Activated CD8-positive, alpha-beta memory T cell treated with anti-CD3 and anti-CD28 coated beads, Interleukin-2, amount 50 U/mL, for 24 hours (primary cell): ENCODE measurements around the gene KIF12.
"Not testable (repeated sequence)": the region's sequence is repeated elsewhere in the genome, so short reads cannot be mapped to it uniquely, and the experiment has no call there.

Experiments
- DNase-seq: peaks from one replicate; pipeline ENCODE4 v3.0.0-alpha.2; 2020; ENCODE audit errors: extremely low read depth

The KIF12 gene

GRCh38 chr9:114084282-114085073, 14.6 kb downstream of the KIF12 start:
- DNase-seq = no peak

- no peak for DNase-seq
Measured at GRCh38 chr9:114083666-114084065, 15.4 kb downstream of the KIF12 start.

- not testable (repeated sequence) for DNase-seq
Measured at GRCh38 chr9:114082763-114083412, 16.2 kb downstream of the KIF12 start.

GRCh38 chr9:114082017-114082762, 16.9 kb downstream of the KIF12 start:
- peak; percentile 64 for DNase-seq

GRCh38 chr9:114081441-114082016, 17.6 kb downstream of the KIF12 start:
- no peak for DNase-seq

- no peak for DNase-seq
Measured at GRCh38 chr9:114080773-114081440, 18.2 kb downstream of the KIF12 start.

- DNase-seq = no peak
Measured at GRCh38 chr9:114080195-114080772, 18.8 kb downstream of the KIF12 start.

GRCh38 chr9:114078781-114079156, 20.3 kb downstream of the KIF12 start:
- no peak for DNase-seq

GRCh38 chr9:114078021-114078780, 20.9 kb downstream of the KIF12 start, which contains the start of gene AMBP:
TSS of gene AMBP (minus strand) at chr9:114078300. CDS start at chr9:114078209, 91 bp downstream.
- no peak for DNase-seq

GRCh38 chr9:114077162-114077837, 21.8 kb downstream of the KIF12 start:
- DNase-seq = no peak

- no peak for DNase-seq
Measured at GRCh38 chr9:114076237-114077161, 22.6 kb downstream of the KIF12 start.

- no peak for DNase-seq
Measured at GRCh38 chr9:114075602-114076001, 23.5 kb downstream of the KIF12 start.

GRCh38 chr9:114072184-114073140, 26.6 kb downstream of the KIF12 start:
- DNase-seq = no peak

GRCh38 chr9:114071197-114071795, 27.8 kb downstream of the KIF12 start:
- no peak for DNase-seq

- DNase-seq = no peak
Measured at GRCh38 chr9:114070188-114071103, 28.6 kb downstream of the KIF12 start.
